CD14-positive monocyte (primary cell): ENCODE data around the gene FBXO11. TPM values are rescaled to one million over a fixed set of nuclear protein-coding genes. Genes with fewer than 3 reads are reported as not detected.

ENCODE experiments used
- DNase-seq, 3 donors: peaks; one replicate each; pipeline ENCODE4 v3.0.0-alpha.2; 2011 to 2022
- H2AFZ ChIP-seq: 2 replicates; pipeline ENCODE4 v1.6.0; 2012; ENCODE audit warnings: mild to moderate bottlenecking, low read depth, low read length, inconsistent platforms; ENCODE audit not compliant: insufficient read depth, poor library complexity, severe bottlenecking
- H3K27ac ChIP-seq, 2 donors: 1 replicate in 1 of 2; 2 replicates in 1 of 2; pipeline ENCODE4 v1.5.1; 2012 to 2013; ENCODE audit warnings: low read length in 2 of 2, control low read depth in 1 of 2, inconsistent platforms in 1 of 2, low read depth in 1 of 2, mild to moderate bottlenecking in 1 of 2
- H3K27me3 ChIP-seq, 2 donors: one replicate each; pipeline versions ENCODE4 v1.6.0 to v1.6.1; 2011 to 2013; ENCODE audit warnings: low read length in 2 of 2; ENCODE audit not compliant: control insufficient read depth in 2 of 2, insufficient read depth in 2 of 2
- H3K36me3 ChIP-seq, 2 donors: replicated peaks in 1 of 2; 1 replicate in 1 of 2; 2 replicates in 1 of 2; pipeline versions ENCODE4 v1.5.1 to v1.6.1; 2012 to 2013; ENCODE audit warnings: low read length in 2 of 2, control low read depth in 1 of 2, inconsistent platforms in 1 of 2, mild to moderate bottlenecking in 1 of 2; ENCODE audit not compliant: insufficient read depth in 2 of 2, control insufficient read depth in 1 of 2
- H3K4me1 ChIP-seq, 2 donors: 1 replicate in 1 of 2; 2 replicates in 1 of 2; pipeline versions ENCODE4 v1.5.1 to v1.6.1; 2012 to 2013; ENCODE audit warnings: low read length in 2 of 2, control low read depth in 1 of 2, inconsistent platforms in 1 of 2, mild to moderate bottlenecking in 1 of 2, moderate library complexity in 1 of 2; ENCODE audit not compliant: insufficient read depth in 2 of 2, control insufficient read depth in 1 of 2
- H3K4me2 ChIP-seq: replicated peaks from 2 replicates; pipeline ENCODE3; 2012; ENCODE audit warnings: low read length, moderate library complexity, mild to moderate bottlenecking; ENCODE audit not compliant: poor library complexity, severe bottlenecking; ENCODE audit errors: extremely low read depth
- H3K4me3 ChIP-seq, 3 experiments: fragments of 200-600 bp in 1 of 3; sonication (generic) in 1 of 3; replicated peaks in 1 of 3; 1 replicate in 2 of 3; 2 replicates in 1 of 3; pipeline ENCODE4 v1.5.1; 2011 to 2013; ENCODE audit warnings: low read length in 3 of 3, mild to moderate bottlenecking in 3 of 3, control low read depth in 2 of 3, low read depth in 2 of 3, inconsistent platforms in 1 of 3, moderate library complexity in 1 of 3
- H3K79me2 ChIP-seq: 2 replicates; pipeline ENCODE4 v1.6.0; 2012; ENCODE audit warnings: mild to moderate bottlenecking, control low read depth, inconsistent platforms, low read length, moderate library complexity; ENCODE audit not compliant: insufficient read depth
- H3K9ac ChIP-seq: 2 replicates; pipeline ENCODE4 v1.6.0; 2017; ENCODE audit warnings: low read length, mild to moderate bottlenecking; ENCODE audit not compliant: insufficient read depth, poor library complexity, severe bottlenecking
- H3K9me3 ChIP-seq, 2 donors: replicated peaks in 1 of 2; 1 replicate in 1 of 2; 2 replicates in 1 of 2; pipeline versions ENCODE4 v1.5.1 to v1.6.1; 2012 to 2013; ENCODE audit warnings: low read length in 2 of 2, control low read depth in 1 of 2; ENCODE audit not compliant: control insufficient read depth in 1 of 2, insufficient read depth in 1 of 2
- H4K20me1 ChIP-seq: 2 replicates; pipeline ENCODE4 v1.6.0; 2012; ENCODE audit warnings: mild to moderate bottlenecking, low read length, control low read depth, moderate library complexity; ENCODE audit not compliant: insufficient read depth
- H3K27ac Mint-ChIP-seq, 7 donors: one replicate each; pipeline ENCODE4 v1.8.0; 2020; ENCODE audit warnings: mild to moderate bottlenecking in 7 of 7, mixed read lengths in 7 of 7, moderate library complexity in 6 of 7, inconsistent platforms in 2 of 7
- H3K27me3 Mint-ChIP-seq, 3 donors: one replicate each; pipeline ENCODE4 v1.8.0; 2021 to 2022; ENCODE audit warnings: low read depth in 3 of 3, mild to moderate bottlenecking in 3 of 3, mixed read lengths in 3 of 3, moderate library complexity in 3 of 3, inconsistent platforms in 1 of 3
- H3K36me3 Mint-ChIP-seq, 2 donors: one replicate each; pipeline ENCODE4 v1.8.0; 2020; ENCODE audit warnings: mixed read lengths in 2 of 2, inconsistent platforms in 1 of 2, mild to moderate bottlenecking in 1 of 2
- H3K4me1 Mint-ChIP-seq: one replicate; pipeline ENCODE4 v1.8.0; 2020; ENCODE audit warnings: mild to moderate bottlenecking, mixed read lengths
- H3K4me3 Mint-ChIP-seq, 2 donors: one replicate each; pipeline ENCODE4 v1.8.0; 2020; ENCODE audit warnings: mild to moderate bottlenecking in 2 of 2, mixed read lengths in 2 of 2, moderate library complexity in 1 of 2
- H3K9me3 Mint-ChIP-seq, 7 donors: one replicate each; pipeline ENCODE4 v1.8.0; 2020 to 2022; ENCODE audit warnings: mixed read lengths in 7 of 7, mild to moderate bottlenecking in 6 of 7, moderate library complexity in 6 of 7, inconsistent platforms in 2 of 7
- WGBS: methylation state at CpG from one replicate; pipeline ENCODE4 v1.1.5; 2013; ENCODE audit warnings: missing lambda C conversion rate; ENCODE audit not compliant: insufficient coverage; 5-methylcytosine and 5-hydroxymethylcytosine counted together
- intact Hi-C, 2 donors: fragments of 100-400 bp; cut with micrococcal nuclease; formaldehyde crosslinking; loops; one replicate each; pipeline versions ENCODE4 v1.15.0 to v1.15.1; 2023
- polyA plus RNA-seq, 3 donors: library from polyadenylated mRNA; depleted of rRNA in 1 of 3; unstranded in 2 of 3; stranded (reverse) in 1 of 3; fragments of 300-500 nt in 2 of 3; fragments of >200 nt in 1 of 3; fragmentation: Illumina TruSeq in 2 of 3; gene quantifications; 1 replicate in 2 of 3; 2 replicates in 1 of 3; pipeline ENCODE4 v1.2.3, GENCODE V29; 2012 to 2021
- TF ChIP-seq, protein P1 (sequence below): fragments of 200-600 bp; IDR thresholded peaks from one replicate; pipeline ENCODE4 v1.8.0; 2022; ENCODE audit warnings: antibody characterized with exemption, mild to moderate bottlenecking

Gene FBXO11
- polyA plus RNA-seq, 3 donors: 2.2 to 51.3 (median 4.6) TPM

DNA sequence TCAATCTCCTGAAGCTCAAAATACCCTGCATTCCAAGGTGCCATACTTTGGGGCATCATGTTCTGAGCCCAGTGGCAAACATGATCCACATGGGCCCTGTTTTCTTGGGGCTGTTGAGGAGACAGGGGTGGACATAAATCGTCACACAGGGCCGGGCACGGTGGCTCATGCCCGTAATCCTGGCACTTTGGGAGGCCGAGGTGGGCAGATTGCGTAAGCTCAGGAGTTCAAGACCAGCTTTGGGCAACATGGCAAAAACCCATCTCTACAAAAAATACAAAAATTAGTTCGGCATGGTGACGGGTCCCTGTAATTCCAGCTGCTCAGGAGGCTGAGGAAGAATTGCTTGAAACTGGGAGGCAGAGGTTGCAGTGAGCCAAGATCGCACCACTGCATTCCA lies 137.0 kb downstream of the FBXO11 start:
- Mint-ChIP-seq H3K27me3 (peaks cover 1 to 12% (median 5%) of the 10 kb centered on the region in 3 donors), H3K4me3 (no peak overlapping the region), H3K27ac (no peak overlapping the region), H3K4me1 (peaks cover 6% of the 10 kb centered on the region), H3K9me3 (peaks cover 3 to 5% (median 4%) of the 10 kb centered on the region in 7 donors), H3K36me3 (no peaks in the 10 kb centered on the region)
- Histone ChIP-seq H3K36me3 (no peaks in the 10 kb centered on the region), H3K9me3 (peaks cover 0 to 3% of the 10 kb centered on the region in 2 donors), H3K79me2 (no peaks in the 10 kb centered on the region), H3K27me3 (no peaks in the 10 kb centered on the region), H2AFZ (peak overlapping the region; percentile 15), H3K4me1 (peaks cover 0 to 6% of the 10 kb centered on the region in 2 donors), H3K9ac (no peak overlapping the region), H3K4me2 (no peak overlapping the region), H3K27ac (no peak overlapping the region), H4K20me1 (no peaks in the 10 kb centered on the region), H3K4me3 (no peak overlapping the region)
- WGBS: 77% methylated on average over 4 of the region's 9 CpGs
- TF ChIP-seq, protein P1, sequence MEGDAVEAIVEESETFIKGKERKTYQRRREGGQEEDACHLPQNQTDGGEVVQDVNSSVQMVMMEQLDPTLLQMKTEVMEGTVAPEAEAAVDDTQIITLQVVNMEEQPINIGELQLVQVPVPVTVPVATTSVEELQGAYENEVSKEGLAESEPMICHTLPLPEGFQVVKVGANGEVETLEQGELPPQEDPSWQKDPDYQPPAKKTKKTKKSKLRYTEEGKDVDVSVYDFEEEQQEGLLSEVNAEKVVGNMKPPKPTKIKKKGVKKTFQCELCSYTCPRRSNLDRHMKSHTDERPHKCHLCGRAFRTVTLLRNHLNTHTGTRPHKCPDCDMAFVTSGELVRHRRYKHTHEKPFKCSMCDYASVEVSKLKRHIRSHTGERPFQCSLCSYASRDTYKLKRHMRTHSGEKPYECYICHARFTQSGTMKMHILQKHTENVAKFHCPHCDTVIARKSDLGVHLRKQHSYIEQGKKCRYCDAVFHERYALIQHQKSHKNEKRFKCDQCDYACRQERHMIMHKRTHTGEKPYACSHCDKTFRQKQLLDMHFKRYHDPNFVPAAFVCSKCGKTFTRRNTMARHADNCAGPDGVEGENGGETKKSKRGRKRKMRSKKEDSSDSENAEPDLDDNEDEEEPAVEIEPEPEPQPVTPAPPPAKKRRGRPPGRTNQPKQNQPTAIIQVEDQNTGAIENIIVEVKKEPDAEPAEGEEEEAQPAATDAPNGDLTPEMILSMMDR: no peak
- intact Hi-C loops: loop anchor here in 1 of 2 donors (5.0 to 10.0 kb wide), 2 partner anchors 335 to 432 kb away; no protein-coding TSS in a partner anchor
- DNase-seq: no peak

DNA sequence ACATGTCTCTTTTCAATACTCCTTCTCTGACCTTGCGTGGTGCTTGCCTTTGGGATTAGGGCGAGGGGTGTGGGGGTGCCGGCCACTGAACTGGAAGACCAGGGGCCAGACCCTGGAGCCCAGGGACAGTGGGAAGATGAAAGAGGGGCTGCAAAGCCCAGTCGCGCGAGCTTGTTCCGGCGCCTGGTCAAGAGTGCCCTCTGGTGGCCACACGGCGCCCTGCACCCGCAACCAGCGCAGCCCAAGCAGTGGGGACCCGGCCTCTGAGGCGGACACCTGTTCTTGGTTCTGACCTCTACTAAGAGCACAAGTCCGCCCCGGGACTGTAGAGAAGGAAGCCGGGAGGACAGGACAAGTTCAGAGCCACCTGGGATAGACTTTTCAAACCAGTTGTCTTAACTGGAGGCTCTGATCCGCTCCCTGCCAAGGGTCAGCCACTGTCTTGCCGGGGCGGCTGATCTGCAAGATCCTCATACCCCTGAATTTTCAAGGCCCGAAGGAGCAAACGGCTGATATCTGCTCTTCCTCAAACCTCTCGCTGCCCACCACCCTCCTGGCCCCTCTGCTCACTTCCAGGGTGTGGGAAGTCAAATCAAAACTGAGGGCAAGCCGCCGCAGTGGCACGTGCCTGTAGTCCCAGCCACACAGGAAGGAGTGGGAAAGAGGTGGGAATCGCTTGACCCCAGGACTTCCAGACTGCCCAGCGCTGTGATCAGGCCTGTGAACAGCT lies 138.3 kb downstream of the FBXO11 start:
- Histone ChIP-seq H3K36me3 (no peaks in the 10 kb centered on the region), H3K27me3 (no peaks in the 10 kb centered on the region), H4K20me1 (no peaks in the 10 kb centered on the region), H3K79me2 (no peaks in the 10 kb centered on the region), H2AFZ (peak overlapping the region; percentile 73), H3K9me3 (peaks cover 0 to 3% of the 10 kb centered on the region in 2 donors), H3K4me3 (no peak overlapping the region), H3K9ac (no peak overlapping the region), H3K4me2 (peak overlapping the region; percentile 34), H3K27ac (no peak overlapping the region), H3K4me1 (peaks cover 0 to 6% of the 10 kb centered on the region in 2 donors)
- Mint-ChIP-seq H3K36me3 (no peaks in the 10 kb centered on the region), H3K9me3 (peaks cover 3 to 6% (median 4%) of the 10 kb centered on the region in 7 donors), H3K27ac (peak overlapping the region in 3 of 7 donors; percentile 18 to 70 (median 50)), H3K4me1 (peaks cover 6% of the 10 kb centered on the region), H3K27me3 (peaks cover 1 to 9% (median 7%) of the 10 kb centered on the region in 3 donors), H3K4me3 (peak overlapping the region; percentile 63 to 84)
- intact Hi-C loops: loop anchor here in 1 of 2 donors (5.0 to 10.0 kb wide), 2 partner anchors 333 to 431 kb away; no protein-coding TSS in a partner anchor
- peak; percentile 43 to 54 (median 45) for DNase-seq
- TF ChIP-seq, protein P1: peak; percentile 99
- 31% methylated on average over 23 of the region's 28 CpGs for WGBS
